ENCODE measurements around the gene ADAMTS14. TPM values are rescaled to one million over a fixed set of nuclear protein-coding genes. Genes with fewer than 3 reads are reported as not detected.

Gene ADAMTS14
- total RNA-seq, 1 experiment from 2014 or later: 1.6 TPM

GRCh38 chr10:70652761-70653657, 19.3 kb upstream of the ADAMTS14 start:
- Histone ChIP-seq H3K23ac (ENCODE audit: insufficient read length, low read depth, low read length) (no peak overlapping the region), H2AFZ (ENCODE audit: low read length) (no peak overlapping the region), H3K4ac (ENCODE audit: low read depth, low read length) (no peak overlapping the region), H2BK120ac (ENCODE audit: low read depth, low read length, poor library complexity, severe bottlenecking) (no peak overlapping the region), H3K23me2 (ENCODE audit: insufficient read length, low read depth, low read length, poor library complexity, severe bottlenecking) (no peaks in the 10 kb centered on the region), H3K27me3 (ENCODE audit: insufficient read depth, low read length) (peaks cover 1% of the 10 kb centered on the region; the same call in 1 of the 2 replicates), H3K18ac (ENCODE audit: insufficient read length, low read depth, low read length) (no peak overlapping the region), H3T11ph (ENCODE audit: low read length) (no peak overlapping the region), H3K14ac (ENCODE audit: insufficient read depth, low read length) (no peak overlapping the region), H4K91ac (ENCODE audit: insufficient read length, low read depth, low read length) (no peak overlapping the region), H3K4me1 (ENCODE audit: insufficient read depth, low read length) (no peaks in the 10 kb centered on the region), H3K9me3 (ENCODE audit: control insufficient read depth, low read depth, low read length) (peaks cover 44% of the 10 kb centered on the region), H3K27ac (ENCODE audit: insufficient read length, low read depth, low read length) (no peak overlapping the region), H3K9ac (ENCODE audit: extremely low read depth, insufficient read length, low read length) (no peak overlapping the region), H4K5ac (ENCODE audit: insufficient read length, low read depth, low read length) (no peak overlapping the region), H2BK15ac (ENCODE audit: low read depth, low read length) (no peak overlapping the region), H4K8ac (replicated peaks; ENCODE audit: insufficient read length, low read depth, low read length) (no peak overlapping the region), H2BK20ac (ENCODE audit: low read depth, low read length, poor library complexity, severe bottlenecking) (no peak overlapping the region), H2BK5ac (ENCODE audit: insufficient read length, low read length) (no peak overlapping the region), H2AK5ac (ENCODE audit: insufficient read length, low read length) (no peak overlapping the region), H3K4me2 (ENCODE audit: insufficient read depth, insufficient read length, low read length) (no peak overlapping the region), H4K20me1 (ENCODE audit: control insufficient read depth, insufficient read depth, insufficient read length) (no peaks in the 10 kb centered on the region), H3K56ac (ENCODE audit: insufficient read length, low read depth, low read length) (no peak overlapping the region), H3K79me2 (ENCODE audit: insufficient read depth, low read length) (no peaks in the 10 kb centered on the region), H3K79me1 (ENCODE audit: insufficient read depth, low read depth, low read length, poor library complexity, severe bottlenecking) (no peaks in the 10 kb centered on the region), H2BK12ac (ENCODE audit: insufficient read length, low read depth, low read length) (no peak overlapping the region)
- H3K27me3 Mint-ChIP-seq (ENCODE audit: low read depth): peaks cover 1% of the 10 kb centered on the region
- H3K27ac Mint-ChIP-seq: no peak overlapping the region
- peaks cover 0 to 4% of the 10 kb centered on the region in 2 experiments; a peak in 2 of 4 replicates for H3K4me1 Mint-ChIP-seq
- peaks cover 46 to 49% of the 10 kb centered on the region in 2 experiments for H3K9me3 Mint-ChIP-seq
- peak; percentile 12 for DNase-seq
- H3K36me3 Mint-ChIP-seq (ENCODE audit: insufficient read depth in 1 of 3, low read depth in 3 of 3): peaks cover 14 to 43% (median 28%) of the 10 kb centered on the region in 3 experiments; a peak in 6 of 7 replicates
- TF ChIP-seq CTCF (conservative IDR thresholded peaks at IDR 0.05): no peak
- no CpG with 5 or more reads among the region's 16 CpGs for WGBS (ENCODE audit: extremely low coverage, insufficient read length, low lambda C conversion rate)
- no peak overlapping the region for H3K4me3 Mint-ChIP-seq
